Hematopoietic multipotent progenitor cell (in vitro differentiated cells): ENCODE data around the gene ARHGEF19. TPM values are rescaled to one million over a fixed set of nuclear protein-coding genes. Genes with fewer than 3 reads are reported as not detected.
"Not testable (repeated sequence)": the region's sequence is repeated elsewhere in the genome, so short reads cannot be mapped to it uniquely, and the experiment has no call there.

ENCODE experiments used
- DNase-seq, 3 donors: peaks; one replicate each; pipeline ENCODE4 v3.0.0-alpha.2; 2011 to 2015; ENCODE audit warnings: low read depth in 2 of 3, low spot score in 2 of 3
- total RNA-seq: library from RNA; depleted of rRNA; stranded (reverse); fragments of >200 nt; gene quantifications from one replicate; pipeline ENCODE4 v1.2.3, GENCODE V29; 2012

Gene ARHGEF19
- total RNA-seq, 1 donor = 9.2 TPM

- DNase-seq = not testable (repeated sequence)
These were observed 10.3 kb upstream of the ARHGEF19 start for GRCh38 chr1:16222716-16223115.

DNA sequence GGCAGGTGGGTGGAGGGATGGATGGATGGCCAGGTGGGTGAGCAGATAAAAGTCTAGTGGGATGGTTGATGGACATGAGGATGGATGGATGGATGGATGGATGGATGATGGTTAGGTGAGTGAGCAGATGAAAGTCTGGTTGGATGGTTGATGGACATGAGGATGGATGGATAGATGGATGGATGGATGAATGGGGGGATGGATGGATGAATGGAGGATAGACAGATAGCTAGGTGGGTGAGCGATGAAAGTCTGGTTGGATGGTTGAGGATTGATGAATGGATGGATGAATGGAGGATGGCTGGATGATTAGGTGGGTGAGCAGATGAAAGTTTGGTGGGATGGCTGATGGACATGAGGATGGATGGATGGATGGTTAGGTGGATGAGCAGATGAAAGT lies 9.0 kb upstream of the ARHGEF19 start:
- DNase-seq = no peak

- DNase-seq = no peak
These were observed 7.6 kb upstream of the ARHGEF19 start for GRCh38 chr1:16219968-16220500.

GRCh38 chr1:16218674-16219071 lies 6.2 kb upstream of the ARHGEF19 start:
- no peak for DNase-seq

- DNase-seq = no peak
These were observed 5.7 kb upstream of the ARHGEF19 start for GRCh38 chr1:16218014-16218673.

- DNase-seq = peak; percentile 78 to 96 (median 95)
These were observed 4.8 kb upstream of the ARHGEF19 start for GRCh38 chr1:16217061-16217785.

DNA sequence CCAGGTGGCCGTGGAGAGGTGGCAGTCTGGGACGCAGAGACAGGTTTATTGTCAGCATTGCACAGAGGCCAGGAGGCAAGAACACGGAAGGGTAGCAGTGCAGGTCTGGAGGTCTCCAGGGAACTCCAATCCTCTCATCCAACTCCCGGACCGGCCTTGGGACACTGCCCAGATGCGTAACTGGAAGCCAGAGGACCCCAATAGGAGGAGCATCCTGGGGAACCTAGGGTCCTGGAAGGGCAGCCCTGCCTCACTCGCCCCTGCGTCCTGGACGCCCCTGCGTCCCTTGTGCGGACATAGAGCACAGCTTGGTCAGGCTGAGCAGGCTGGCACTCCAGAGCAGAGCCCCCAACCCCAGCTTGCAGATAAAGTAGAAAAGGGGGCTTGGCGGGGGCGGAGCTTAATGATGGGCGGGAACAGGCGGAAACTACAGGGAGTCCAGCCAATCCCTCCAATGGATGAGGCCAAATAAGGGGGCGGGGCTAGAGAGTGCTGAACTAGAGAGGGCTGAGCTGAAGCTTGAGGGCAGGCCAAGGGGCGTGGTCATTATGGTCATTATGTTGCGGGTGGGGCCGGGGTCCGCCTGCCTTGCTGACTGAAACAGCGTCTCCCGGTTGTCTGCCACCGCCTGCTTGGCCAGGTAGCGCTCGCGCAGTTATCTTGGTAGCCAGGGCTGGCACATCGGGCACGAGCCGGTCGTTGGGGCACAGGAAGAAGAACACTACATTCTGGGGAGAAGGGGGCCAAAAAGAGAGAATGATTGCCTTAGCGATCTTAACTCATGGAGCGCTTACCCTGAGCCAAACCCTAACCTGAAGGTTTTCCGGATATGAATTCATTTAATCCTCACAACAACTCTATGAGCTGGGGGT lies 3.7 kb upstream of the ARHGEF19 start:
- DNase-seq = peak in 2 of 3 donors; percentile 89 to 96

- DNase-seq = not testable (repeated sequence)
These were observed 2.8 kb upstream of the ARHGEF19 start for GRCh38 chr1:16215240-16215639.

GRCh38 chr1:16213544-16213943 lies 1.1 kb upstream of the ARHGEF19 start:
- not testable (repeated sequence) for DNase-seq

DNA sequence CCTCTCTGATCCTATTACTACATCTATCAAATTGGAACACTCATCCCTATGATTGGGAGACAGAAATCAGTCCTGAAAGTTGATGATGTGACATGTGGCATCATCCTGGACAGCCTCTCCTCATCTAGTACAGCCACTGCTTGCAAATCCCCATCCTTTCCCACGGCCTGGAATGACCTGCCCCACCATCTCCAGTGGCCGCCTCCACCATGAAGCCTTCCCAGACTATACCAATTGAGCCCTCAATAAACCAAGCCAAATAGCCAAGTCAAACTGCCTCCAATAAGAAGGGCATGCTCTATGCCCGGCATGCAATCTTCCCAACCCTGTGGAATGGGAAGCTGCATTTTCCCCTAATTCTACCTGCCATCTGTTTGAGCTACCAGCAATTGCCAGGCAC lies 561 bp upstream of the ARHGEF19 start:
- no peak for DNase-seq

DNA sequence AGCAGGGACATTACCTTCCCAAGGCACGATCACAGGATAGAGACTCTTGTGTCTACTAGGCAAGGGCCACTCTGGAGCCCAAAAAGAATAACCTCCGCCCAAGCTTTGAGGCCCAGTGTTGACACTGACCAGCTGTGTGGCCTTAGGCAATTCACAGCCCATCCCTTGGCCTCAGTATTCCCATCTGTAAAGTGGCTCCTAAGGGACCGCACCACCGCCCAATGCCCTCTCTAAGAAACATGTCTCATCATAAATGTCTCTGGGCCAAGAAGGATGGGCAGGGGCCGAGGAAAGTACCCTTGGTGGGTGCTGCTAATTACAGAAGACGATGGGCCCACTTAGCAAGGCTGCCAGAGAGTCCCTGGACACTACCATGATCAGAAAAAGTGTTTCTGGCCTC lies 628 bp downstream of the ARHGEF19 start:
- no peak for DNase-seq

DNA sequence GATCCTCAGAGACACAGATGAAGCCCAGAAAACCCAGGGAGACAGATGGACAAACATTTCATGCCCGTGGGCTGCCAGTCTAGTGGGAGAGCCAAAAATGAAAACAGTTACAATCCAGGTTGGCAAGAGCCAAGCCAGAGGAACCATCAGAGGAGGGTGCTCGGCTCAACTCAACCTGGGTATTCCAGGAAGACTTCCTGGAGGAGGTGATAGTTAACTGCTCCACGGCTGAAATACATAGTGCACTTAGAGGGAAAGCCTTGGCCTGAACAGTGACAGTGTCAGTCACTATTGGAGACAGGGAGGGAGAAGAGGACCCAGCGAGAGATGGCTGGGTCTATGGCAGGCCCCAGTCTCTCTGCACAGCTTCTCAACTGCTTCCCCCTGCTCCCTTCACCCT lies 1.9 kb downstream of the ARHGEF19 start:
- DNase-seq = no peak

DNA sequence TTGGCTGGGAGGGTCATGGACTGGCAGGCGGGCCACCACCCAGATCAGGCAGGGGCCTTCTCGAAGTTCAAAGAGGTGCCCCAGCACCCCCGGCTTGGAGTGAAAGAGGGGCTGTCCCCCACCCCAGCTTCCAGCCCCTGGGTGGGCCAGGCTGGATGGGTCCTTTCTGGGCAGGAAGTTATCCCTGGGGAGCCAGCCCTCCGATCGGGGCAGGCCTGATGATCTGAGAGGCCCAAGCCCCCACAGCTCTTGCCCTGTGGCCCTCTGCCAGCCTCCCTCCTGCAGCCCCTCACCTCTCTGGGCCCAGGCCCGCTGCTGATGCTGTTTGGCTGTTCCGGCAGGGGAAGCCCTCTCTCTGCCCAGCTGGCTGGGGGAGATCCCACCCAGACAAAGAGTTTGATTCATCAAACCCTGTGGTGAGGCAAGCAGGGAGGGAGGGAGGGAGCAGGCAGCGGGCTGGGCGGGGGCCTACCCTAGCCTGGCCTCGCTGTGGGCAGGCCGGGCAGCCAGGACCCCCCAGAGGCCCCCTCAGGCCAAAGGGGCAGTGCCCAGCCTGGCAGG lies 2.5 kb downstream of the ARHGEF19 start:
- DNase-seq = no peak

- no peak for DNase-seq
These were observed 3.2 kb downstream of the ARHGEF19 start for GRCh38 chr1:16209132-16209846.

GRCh38 chr1:16208270-16208987 lies 4.0 kb downstream of the ARHGEF19 start:
- no peak for DNase-seq

- DNase-seq = no peak
These were observed 4.9 kb downstream of the ARHGEF19 start for GRCh38 chr1:16207318-16208269.

- peak; percentile 84 to 98 (median 97) for DNase-seq
These were observed 5.7 kb downstream of the ARHGEF19 start for GRCh38 chr1:16206547-16207317.
